ENCODE results near the gene FAM120A. TPM values are rescaled to one million over a fixed set of nuclear protein-coding genes. Genes with fewer than 3 reads are reported as not detected.

FAM120A gene
- total RNA-seq, 1 donor from 2014 or later = 57.7 TPM

DNA sequence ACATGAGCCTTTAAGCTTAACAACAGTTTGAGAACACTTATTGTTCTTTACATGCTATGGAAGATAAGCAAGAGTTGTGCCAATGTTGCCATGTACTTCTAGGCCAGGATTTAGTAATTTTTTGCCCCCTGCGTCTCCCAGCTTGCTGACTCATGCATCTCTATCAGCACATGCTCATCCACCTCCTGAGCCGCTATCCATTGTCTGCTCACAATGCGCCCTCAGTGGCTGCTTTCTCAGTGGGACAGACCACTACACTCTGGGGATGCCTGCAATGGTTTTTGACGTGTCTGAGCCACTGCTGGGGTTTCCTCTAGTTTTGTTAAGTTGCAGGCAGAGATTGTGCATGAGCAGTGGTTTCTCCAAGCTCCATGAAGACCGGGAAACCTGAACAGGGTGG, 74.0 kb downstream of the FAM120A start:
- FAIRE-seq = no peak
- H3K27ac ChIP-seq (ENCODE audit: low read depth, low read length) = no peak overlapping the region
- H3K4me2 ChIP-seq (ENCODE audit: low read length) = no peak overlapping the region
- Mint-ChIP-seq H3K4me3 (ENCODE audit: unreplicated experiment) (no peak overlapping the region), H3K27ac (ENCODE audit: unreplicated experiment) (peak overlapping the region; percentile 15), H3K36me3 (ENCODE audit: low read depth, unreplicated experiment) (peaks cover 13% of the 10 kb centered on the region), H3K9me3 (ENCODE audit: unreplicated experiment) (no peaks in the 10 kb centered on the region), H3K4me1 (ENCODE audit: low read depth, unreplicated experiment) (peaks cover 11% of the 10 kb centered on the region), H3K27me3 (ENCODE audit: low read depth, unreplicated experiment) (no peaks in the 10 kb centered on the region)
- no peak overlapping the region for H3K4me3 ChIP-seq (ENCODE audit: insufficient read depth, low read depth, low read length)
- peaks cover 55% of the 10 kb centered on the region for H3K79me2 ChIP-seq (ENCODE audit: insufficient read depth, low read length)
- DNase-seq (ENCODE audit: low read depth) = peak; percentile 20
- H4K20me1 ChIP-seq (ENCODE audit: insufficient read depth, low read length) = peaks cover 54% of the 10 kb centered on the region
- peaks cover 16% of the 10 kb centered on the region for H3K36me3 ChIP-seq (ENCODE audit: insufficient read depth, low read length)
- peaks cover 6% of the 10 kb centered on the region for H3K4me1 ChIP-seq (ENCODE audit: insufficient read depth, low read length)
- H3K9me3 ChIP-seq (ENCODE audit: insufficient read depth, low read depth, low read length) = no peaks in the 10 kb centered on the region
- H3K9ac ChIP-seq (ENCODE audit: low read length) = no peak overlapping the region
- no peak overlapping the region for H2AFZ ChIP-seq (ENCODE audit: low read depth, low read length)
- no peaks in the 10 kb centered on the region for H3K27me3 ChIP-seq (ENCODE audit: insufficient read depth, low read length)
- TF ChIP-seq, protein P1, sequence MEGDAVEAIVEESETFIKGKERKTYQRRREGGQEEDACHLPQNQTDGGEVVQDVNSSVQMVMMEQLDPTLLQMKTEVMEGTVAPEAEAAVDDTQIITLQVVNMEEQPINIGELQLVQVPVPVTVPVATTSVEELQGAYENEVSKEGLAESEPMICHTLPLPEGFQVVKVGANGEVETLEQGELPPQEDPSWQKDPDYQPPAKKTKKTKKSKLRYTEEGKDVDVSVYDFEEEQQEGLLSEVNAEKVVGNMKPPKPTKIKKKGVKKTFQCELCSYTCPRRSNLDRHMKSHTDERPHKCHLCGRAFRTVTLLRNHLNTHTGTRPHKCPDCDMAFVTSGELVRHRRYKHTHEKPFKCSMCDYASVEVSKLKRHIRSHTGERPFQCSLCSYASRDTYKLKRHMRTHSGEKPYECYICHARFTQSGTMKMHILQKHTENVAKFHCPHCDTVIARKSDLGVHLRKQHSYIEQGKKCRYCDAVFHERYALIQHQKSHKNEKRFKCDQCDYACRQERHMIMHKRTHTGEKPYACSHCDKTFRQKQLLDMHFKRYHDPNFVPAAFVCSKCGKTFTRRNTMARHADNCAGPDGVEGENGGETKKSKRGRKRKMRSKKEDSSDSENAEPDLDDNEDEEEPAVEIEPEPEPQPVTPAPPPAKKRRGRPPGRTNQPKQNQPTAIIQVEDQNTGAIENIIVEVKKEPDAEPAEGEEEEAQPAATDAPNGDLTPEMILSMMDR (IDR thresholded peaks at IDR 0.05; ENCODE audit: insufficient read depth, low read depth, low read length) = no peak
- TF ChIP-seq EZH2 (IDR thresholded peaks at IDR 0.05; ENCODE audit: insufficient read depth, low read length) = no peak

DNA sequence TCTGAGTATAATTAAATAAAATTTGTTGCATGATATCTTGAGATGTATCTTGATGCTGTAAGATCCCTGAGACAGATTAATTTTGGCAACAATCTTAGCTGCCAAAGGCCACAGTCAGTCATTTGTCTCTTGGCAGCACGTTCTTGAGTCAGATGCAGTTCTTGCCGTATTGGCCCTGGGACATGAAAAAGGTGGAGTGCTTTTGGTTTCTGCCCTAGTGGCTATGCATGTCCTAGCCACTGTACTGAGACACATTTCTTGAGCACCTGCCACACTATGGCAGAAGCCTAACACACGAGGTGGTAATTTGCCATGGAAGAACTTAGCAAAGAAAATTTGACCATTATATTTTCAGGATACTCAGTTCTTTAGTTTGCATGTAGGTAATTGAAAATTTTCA, 79.9 kb downstream of the FAM120A start:
- DNase-seq (ENCODE audit: low read depth) (no peak), FAIRE-seq (no peak)
- TF ChIP-seq EZH2 (IDR thresholded peaks at IDR 0.05; ENCODE audit: insufficient read depth, low read length) = no peak
- TF ChIP-seq, protein P1 (IDR thresholded peaks at IDR 0.05; ENCODE audit: insufficient read depth, low read depth, low read length) = no peak
- Histone ChIP-seq H3K9ac (ENCODE audit: low read length) (no peak overlapping the region), H3K4me1 (ENCODE audit: insufficient read depth, low read length) (no peaks in the 10 kb centered on the region), H2AFZ (ENCODE audit: low read depth, low read length) (no peak overlapping the region), H3K9me3 (ENCODE audit: insufficient read depth, low read depth, low read length) (no peaks in the 10 kb centered on the region), H3K27me3 (ENCODE audit: insufficient read depth, low read length) (no peaks in the 10 kb centered on the region), H3K36me3 (ENCODE audit: insufficient read depth, low read length) (peaks cover 39% of the 10 kb centered on the region), H3K4me3 (ENCODE audit: insufficient read depth, low read depth, low read length) (no peak overlapping the region), H3K27ac (ENCODE audit: low read depth, low read length) (no peak overlapping the region), H3K79me2 (ENCODE audit: insufficient read depth, low read length) (peaks cover 13% of the 10 kb centered on the region), H4K20me1 (ENCODE audit: insufficient read depth, low read length) (peaks cover 61% of the 10 kb centered on the region), H3K4me2 (ENCODE audit: low read length) (no peak overlapping the region)
- Mint-ChIP-seq H3K9me3 (ENCODE audit: unreplicated experiment) (no peaks in the 10 kb centered on the region), H3K4me1 (ENCODE audit: low read depth, unreplicated experiment) (no peaks in the 10 kb centered on the region), H3K27ac (ENCODE audit: unreplicated experiment) (no peak overlapping the region), H3K27me3 (ENCODE audit: low read depth, unreplicated experiment) (no peaks in the 10 kb centered on the region), H3K4me3 (ENCODE audit: unreplicated experiment) (no peak overlapping the region), H3K36me3 (ENCODE audit: low read depth, unreplicated experiment) (peaks cover 13% of the 10 kb centered on the region)

DNA sequence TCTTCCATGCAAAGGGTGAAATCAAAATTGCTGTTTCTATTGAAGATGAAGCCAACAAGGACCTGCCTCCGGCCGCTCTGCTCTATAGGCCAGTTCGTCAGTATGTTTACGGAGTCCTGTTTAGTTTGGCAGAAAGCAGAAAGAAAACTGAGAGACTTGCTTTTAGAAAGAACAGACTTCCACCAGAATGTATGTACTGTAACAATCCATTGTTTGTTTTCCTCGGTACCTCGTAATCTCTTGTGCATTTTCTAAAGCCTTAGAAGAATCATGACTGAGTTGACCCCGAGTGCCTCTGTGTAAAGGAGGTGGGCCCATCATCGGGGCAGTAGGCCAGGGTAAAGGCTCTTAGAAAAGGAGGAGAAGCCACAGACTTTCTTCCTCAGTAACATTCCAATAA, 80.7 kb downstream of the FAM120A start:
- Histone ChIP-seq H3K9ac (ENCODE audit: low read length) (no peak overlapping the region), H3K79me2 (ENCODE audit: insufficient read depth, low read length) (peaks cover 10% of the 10 kb centered on the region), H3K4me3 (ENCODE audit: insufficient read depth, low read depth, low read length) (no peak overlapping the region), H3K27ac (ENCODE audit: low read depth, low read length) (no peak overlapping the region), H4K20me1 (ENCODE audit: insufficient read depth, low read length) (peaks cover 62% of the 10 kb centered on the region), H3K4me2 (ENCODE audit: low read length) (no peak overlapping the region), H3K4me1 (ENCODE audit: insufficient read depth, low read length) (no peaks in the 10 kb centered on the region), H3K36me3 (ENCODE audit: insufficient read depth, low read length) (peaks cover 42% of the 10 kb centered on the region), H2AFZ (ENCODE audit: low read depth, low read length) (no peak overlapping the region), H3K27me3 (ENCODE audit: insufficient read depth, low read length) (no peaks in the 10 kb centered on the region), H3K9me3 (ENCODE audit: insufficient read depth, low read depth, low read length) (no peaks in the 10 kb centered on the region)
- Mint-ChIP-seq H3K36me3 (ENCODE audit: low read depth, unreplicated experiment) (peaks cover 13% of the 10 kb centered on the region), H3K27ac (ENCODE audit: unreplicated experiment) (no peak overlapping the region), H3K4me1 (ENCODE audit: low read depth, unreplicated experiment) (no peaks in the 10 kb centered on the region), H3K9me3 (ENCODE audit: unreplicated experiment) (no peaks in the 10 kb centered on the region), H3K27me3 (ENCODE audit: low read depth, unreplicated experiment) (no peaks in the 10 kb centered on the region), H3K4me3 (ENCODE audit: unreplicated experiment) (no peak overlapping the region)
- no peak for TF ChIP-seq EZH2 (IDR thresholded peaks at IDR 0.05; ENCODE audit: insufficient read depth, low read length)
- TF ChIP-seq, protein P1 (IDR thresholded peaks at IDR 0.05; ENCODE audit: insufficient read depth, low read depth, low read length) = no peak
- DNase-seq (ENCODE audit: low read depth) = no peak
- FAIRE-seq = no peak
